MCF 10A (cell line): ENCODE results near the gene NSUN6. TPM values are rescaled to one million over a fixed set of nuclear protein-coding genes. Genes with fewer than 3 reads are reported as not detected.
"Not testable (repeated sequence)": the region's sequence is repeated elsewhere in the genome, so short reads cannot be mapped to it uniquely, and the experiment has no call there.

Source experiments
- BruUV-seq: library from RNA; stranded (reverse); fragments of 400-500 nt; replicated peaks from 2 replicates; lab custom pipeline; 2021; lab: Mats Ljungman, UMichigan
- CTCF ChIA-PET: fragments of 300-600 bp; sonication (Branson Sonifier 250); formaldehyde crosslinking; extraction: SDS; loops from one replicate; lab custom pipeline; 2021; ENCODE audit warnings: antibody characterized with exemption, inconsistent platforms; lab: Yijun Ruan, JAX
- POLR2A ChIA-PET: fragments of 300-600, 350-650 bp; sonication (Branson Sonifier 250); formaldehyde crosslinking; extraction: SDS; loops from one replicate; lab custom pipeline; 2020; ENCODE audit warnings: antibody characterized with exemption, inconsistent platforms; lab: Yijun Ruan, JAX
- DNase-seq: peaks from one replicate; pipeline ENCODE4 v3.0.0-alpha.2; 2018; ENCODE audit not compliant: unreplicated experiment
- H3K27ac Mint-ChIP-seq: one replicate; pipeline ENCODE4 v1.8.0; 2022; ENCODE audit warnings: mild to moderate bottlenecking, low read depth, mixed read lengths; ENCODE audit not compliant: unreplicated experiment
- H3K27me3 Mint-ChIP-seq: one replicate; pipeline ENCODE4 v1.8.0; 2022; ENCODE audit warnings: mixed read lengths; ENCODE audit not compliant: insufficient read depth, unreplicated experiment
- H3K36me3 Mint-ChIP-seq: one replicate; pipeline ENCODE4 v1.8.0; 2022; ENCODE audit warnings: mild to moderate bottlenecking, moderate library complexity, mixed read lengths; ENCODE audit not compliant: insufficient read depth, unreplicated experiment
- H3K4me1 Mint-ChIP-seq: one replicate; pipeline ENCODE4 v1.8.0; 2022; ENCODE audit warnings: mixed read lengths; ENCODE audit not compliant: insufficient read depth, unreplicated experiment
- H3K4me3 Mint-ChIP-seq: one replicate; pipeline ENCODE4 v1.8.0; 2022; ENCODE audit warnings: mild to moderate bottlenecking, moderate library complexity, mixed read lengths; ENCODE audit not compliant: unreplicated experiment
- H3K9me3 Mint-ChIP-seq: one replicate; pipeline ENCODE4 v1.8.0; 2022; ENCODE audit warnings: mixed read lengths; ENCODE audit not compliant: unreplicated experiment
- intact Hi-C: fragments of 100-400 bp; cut with micrococcal nuclease; formaldehyde crosslinking; loops from 2 replicates; pipeline ENCODE4 v1.14.1; 2022
- total RNA-seq: library from RNA; stranded (reverse); gene quantifications from 2 replicates; pipeline ENCODE4 v1.2.3, GENCODE V29; 2022
- TF ChIP-seq, protein P1 (sequence below): fragments of 200-600 bp; IDR thresholded peaks from one replicate; pipeline ENCODE4 v1.8.0; 2022; ENCODE audit warnings: antibody characterized with exemption, mild to moderate bottlenecking; ENCODE audit not compliant: unreplicated experiment

Gene NSUN6
- total RNA-seq, 1 experiment from 2014 or later: 16.2 TPM

GRCh38 chr10:18572959-18573561 lies 78.3 kb downstream of the NSUN6 start:
- CTCF ChIA-PET: no interaction called here
- Mint-ChIP-seq H3K9me3 (peaks cover 8% of the 10 kb centered on the region), H3K4me3 (no peak overlapping the region), H3K27ac (no peak overlapping the region), H3K36me3 (peaks cover 13% of the 10 kb centered on the region), H3K4me1 (no peaks in the 10 kb centered on the region), H3K27me3 (no peaks in the 10 kb centered on the region)
- BruUV-seq: no TSS peak
- no peak for DNase-seq
- POLR2A ChIA-PET: no interaction called here
- TF ChIP-seq, protein P1, sequence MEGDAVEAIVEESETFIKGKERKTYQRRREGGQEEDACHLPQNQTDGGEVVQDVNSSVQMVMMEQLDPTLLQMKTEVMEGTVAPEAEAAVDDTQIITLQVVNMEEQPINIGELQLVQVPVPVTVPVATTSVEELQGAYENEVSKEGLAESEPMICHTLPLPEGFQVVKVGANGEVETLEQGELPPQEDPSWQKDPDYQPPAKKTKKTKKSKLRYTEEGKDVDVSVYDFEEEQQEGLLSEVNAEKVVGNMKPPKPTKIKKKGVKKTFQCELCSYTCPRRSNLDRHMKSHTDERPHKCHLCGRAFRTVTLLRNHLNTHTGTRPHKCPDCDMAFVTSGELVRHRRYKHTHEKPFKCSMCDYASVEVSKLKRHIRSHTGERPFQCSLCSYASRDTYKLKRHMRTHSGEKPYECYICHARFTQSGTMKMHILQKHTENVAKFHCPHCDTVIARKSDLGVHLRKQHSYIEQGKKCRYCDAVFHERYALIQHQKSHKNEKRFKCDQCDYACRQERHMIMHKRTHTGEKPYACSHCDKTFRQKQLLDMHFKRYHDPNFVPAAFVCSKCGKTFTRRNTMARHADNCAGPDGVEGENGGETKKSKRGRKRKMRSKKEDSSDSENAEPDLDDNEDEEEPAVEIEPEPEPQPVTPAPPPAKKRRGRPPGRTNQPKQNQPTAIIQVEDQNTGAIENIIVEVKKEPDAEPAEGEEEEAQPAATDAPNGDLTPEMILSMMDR: no peak
- intact Hi-C loops: no loop called here

DNA sequence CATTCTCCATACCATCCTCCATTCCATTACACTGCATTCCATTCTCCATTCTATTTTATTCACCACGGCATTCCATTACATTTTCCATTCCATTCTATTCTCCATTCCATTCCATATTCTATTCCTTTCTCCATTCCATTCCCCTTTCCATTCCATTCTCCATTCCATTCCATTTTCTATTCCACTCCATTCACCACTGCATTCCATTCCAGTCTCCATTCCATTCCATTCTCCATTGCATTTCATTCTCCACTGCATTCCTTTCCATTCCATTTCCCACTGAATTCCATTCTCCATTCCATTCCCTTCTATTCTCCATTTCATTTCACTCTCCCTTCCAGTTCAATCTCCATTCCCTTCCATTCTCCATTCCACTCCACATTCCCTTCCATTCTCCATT lies 79.6 kb downstream of the NSUN6 start:
- Mint-ChIP-seq H3K4me3 (no peak overlapping the region), H3K27me3 (no peaks in the 10 kb centered on the region), H3K9me3 (no peaks in the 10 kb centered on the region), H3K27ac (no peak overlapping the region), H3K36me3 (peaks cover under 1% of the 10 kb centered on the region), H3K4me1 (no peaks in the 10 kb centered on the region)
- TF ChIP-seq, protein P1: no peak
- no TSS peak for BruUV-seq
- intact Hi-C loops: no loop called here
- ChIA-PET CTCF (no interaction called here), POLR2A (no interaction called here)
- no peak for DNase-seq

DNA sequence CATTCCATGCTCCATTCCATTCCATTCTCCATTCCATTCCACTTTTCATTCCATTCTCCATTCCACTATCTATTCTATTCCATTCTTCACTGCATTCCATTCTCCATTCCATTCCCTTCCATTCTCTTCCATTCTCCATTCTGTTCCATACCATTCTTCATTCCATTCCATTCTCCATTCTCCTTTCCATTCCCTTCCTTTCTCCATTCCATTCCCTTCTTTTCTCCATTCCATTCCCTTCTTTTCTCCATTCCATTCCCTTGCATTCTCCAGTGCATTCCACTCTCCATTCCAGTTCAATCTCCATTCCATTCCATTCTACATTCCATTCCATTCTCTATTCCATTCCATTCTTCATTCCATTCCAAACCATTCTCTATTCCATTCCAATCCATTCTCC lies 80.3 kb downstream of the NSUN6 start:
- TF ChIP-seq, protein P1: no peak

GRCh38 chr10:18570386-18570785 lies 81.0 kb downstream of the NSUN6 start:
- H3K27me3 Mint-ChIP-seq, H3K4me3 Mint-ChIP-seq, H3K4me1 Mint-ChIP-seq, H3K9me3 Mint-ChIP-seq, H3K36me3 Mint-ChIP-seq, intact Hi-C loops, DNase-seq, CTCF ChIA-PET, BruUV-seq, H3K27ac Mint-ChIP-seq, POLR2A ChIA-PET: not testable (repeated sequence)

More for the DNA sequence above, 80.3 kb downstream of the NSUN6 start:
- Mint-ChIP-seq H3K9me3 (no peaks in the 10 kb centered on the region), H3K4me3 (no peak overlapping the region), H3K4me1 (no peaks in the 10 kb centered on the region), H3K27me3 (no peaks in the 10 kb centered on the region), H3K27ac (no peak overlapping the region), H3K36me3 (no peaks in the 10 kb centered on the region)
- intact Hi-C loops: no loop called here
- no peak for DNase-seq
- ChIA-PET POLR2A (no interaction called here), CTCF (no interaction called here)
- no TSS peak for BruUV-seq
